Bladder microvascular endothelial cell (primary cell): Measurements from ENCODE around the gene ITPR2. TPM values are rescaled to one million over a fixed set of nuclear protein-coding genes. Genes with fewer than 3 reads are reported as not detected.

Experiments
- total RNA-seq: library from RNA; depleted of rRNA; stranded (reverse); fragments of >200 nt; gene quantifications from 2 replicates; pipeline ENCODE4 v1.2.3, GENCODE V29; 2014

Gene ITPR2
- 15.2 and 92.5 TPM in 2 replicates for total RNA-seq

DNA sequence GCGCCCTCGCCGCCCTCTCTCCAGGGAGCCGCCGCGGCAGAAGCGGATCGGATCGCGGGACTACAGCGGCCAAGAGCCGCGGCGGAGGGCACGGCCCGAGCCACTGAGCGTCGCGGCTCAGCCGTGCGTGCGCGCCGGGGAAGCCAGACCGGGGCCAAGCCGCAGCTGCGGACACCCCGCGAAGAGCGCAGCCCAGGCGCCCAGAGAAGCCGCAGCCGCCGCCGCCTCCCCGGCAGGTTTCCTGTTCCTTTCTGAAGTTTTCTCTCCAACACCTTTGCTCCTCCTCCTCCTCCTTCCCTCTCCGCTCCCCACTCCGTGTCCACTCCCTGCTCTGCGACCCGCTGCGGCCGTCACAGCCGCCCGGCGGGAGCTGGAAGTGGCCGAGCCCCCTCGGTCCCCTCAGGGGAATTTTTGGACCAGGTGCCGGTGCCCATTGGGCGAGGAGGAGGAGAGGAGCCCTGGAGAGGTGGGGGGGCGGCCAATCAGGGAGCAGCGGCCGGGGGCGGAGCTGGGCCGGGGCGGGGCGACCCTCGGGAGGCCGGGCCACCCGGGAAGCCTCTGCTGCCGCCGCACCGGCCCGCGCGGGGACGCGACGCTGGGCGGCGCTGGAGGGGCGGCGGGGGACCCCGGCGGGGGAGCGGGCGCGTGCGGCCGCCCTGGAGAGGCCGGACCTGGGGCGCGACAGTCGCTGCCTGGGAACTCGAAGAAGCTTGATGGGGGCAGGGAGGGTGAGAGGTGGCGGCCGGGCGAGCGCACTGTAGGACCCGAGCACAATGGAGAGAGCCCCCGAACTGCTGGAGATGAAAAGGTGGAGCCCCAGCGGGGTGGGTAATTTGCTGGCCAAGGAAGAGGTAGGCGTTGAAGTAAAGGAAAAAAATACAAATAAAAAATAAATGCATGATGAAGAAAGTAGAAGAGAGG lies at the start of gene ITPR2:
Gene ITPR2 (minus strand): TSS at position 373 of the 921 bp plus-strand sequence. CDS start 413 bp downstream, outside the sequence.

Other genes starting within 250 kb of the ITPR2 start
- gene INTS13, start 104.8 kb upstream of the ITPR2 start, total RNA-seq = 17.6 and 26.5 TPM in 2 replicates
- gene FGFR1OP2, start 105.3 kb upstream of the ITPR2 start, total RNA-seq = 39.2 and 120 TPM in 2 replicates
- 65.4 and 219 TPM in 2 replicates for gene TM7SF3, start 181.2 kb upstream of the ITPR2 start, total RNA-seq
- 32.1 and 57.5 TPM in 2 replicates for gene MED21, start 189.4 kb upstream of the ITPR2 start, total RNA-seq
- not detected in 2 replicates for gene C12orf71, start 249.4 kb upstream of the ITPR2 start, total RNA-seq